Mammary epithelial cell (primary cell): ENCODE measurements around the gene CEACAM1.

Source experiments
- EZH2 ChIP-seq: IDR thresholded peaks from 2 replicates; pipeline ENCODE4 v1.6.1; 2012; ENCODE audit warnings: low read length, inconsistent platforms, borderline replicate concordance
- TF ChIP-seq, protein P1 (sequence below), 2 donors: IDR thresholded peaks in 1 of 2; conservative IDR thresholded peaks in 1 of 2; 2 replicates each; pipeline ENCODE4 v1.5.1; 2011 to 2012; ENCODE audit warnings: inconsistent platforms in 2 of 2, low read length in 2 of 2, mild to moderate bottlenecking in 2 of 2, control low read depth in 1 of 2, low read depth in 1 of 2; ENCODE audit not compliant: insufficient read depth in 1 of 2; ENCODE audit errors: extremely low read depth in 1 of 2

DNA sequence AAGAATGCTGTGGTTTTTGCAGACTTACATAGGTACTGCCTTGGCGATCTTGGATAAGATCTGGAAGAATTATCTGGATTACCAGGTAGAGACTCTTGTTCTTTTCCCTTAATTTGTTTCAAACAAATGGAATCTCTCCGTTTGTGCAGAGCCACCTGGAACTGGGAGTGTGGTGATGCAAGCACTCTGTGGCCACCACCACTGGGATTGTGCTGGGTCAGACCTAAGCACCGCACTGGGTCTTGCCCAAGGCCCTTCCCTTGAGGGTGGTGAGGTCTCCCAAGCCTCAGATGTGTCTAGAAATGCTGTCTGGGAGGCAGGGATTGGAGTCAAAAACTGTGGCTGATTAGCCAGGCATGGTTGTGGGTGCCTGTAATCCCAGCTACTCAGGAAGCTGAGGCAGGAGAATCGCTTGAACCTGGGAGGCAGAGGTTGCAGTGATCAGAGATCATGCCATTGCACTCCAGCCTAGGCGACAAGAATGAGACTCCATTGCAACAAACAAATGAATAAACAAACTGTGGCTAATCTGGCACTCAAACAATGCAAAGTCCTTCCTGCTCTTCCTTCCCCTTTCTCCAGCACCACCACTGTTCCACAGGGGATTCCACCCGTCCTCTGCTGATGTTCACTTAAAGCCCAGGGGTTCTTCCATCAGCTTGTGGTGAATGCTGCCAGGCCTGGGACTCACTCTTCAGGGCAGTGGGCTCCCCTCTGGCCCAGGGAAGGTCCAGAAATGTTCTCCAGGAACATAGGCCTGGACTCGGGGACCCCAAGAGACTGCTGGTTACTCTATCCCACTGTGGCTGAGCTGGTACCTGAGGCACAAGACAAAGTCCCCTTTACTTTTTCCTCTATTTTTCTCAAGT, 10.8 kb upstream of the CEACAM1 start:
- TF ChIP-seq, protein P1, sequence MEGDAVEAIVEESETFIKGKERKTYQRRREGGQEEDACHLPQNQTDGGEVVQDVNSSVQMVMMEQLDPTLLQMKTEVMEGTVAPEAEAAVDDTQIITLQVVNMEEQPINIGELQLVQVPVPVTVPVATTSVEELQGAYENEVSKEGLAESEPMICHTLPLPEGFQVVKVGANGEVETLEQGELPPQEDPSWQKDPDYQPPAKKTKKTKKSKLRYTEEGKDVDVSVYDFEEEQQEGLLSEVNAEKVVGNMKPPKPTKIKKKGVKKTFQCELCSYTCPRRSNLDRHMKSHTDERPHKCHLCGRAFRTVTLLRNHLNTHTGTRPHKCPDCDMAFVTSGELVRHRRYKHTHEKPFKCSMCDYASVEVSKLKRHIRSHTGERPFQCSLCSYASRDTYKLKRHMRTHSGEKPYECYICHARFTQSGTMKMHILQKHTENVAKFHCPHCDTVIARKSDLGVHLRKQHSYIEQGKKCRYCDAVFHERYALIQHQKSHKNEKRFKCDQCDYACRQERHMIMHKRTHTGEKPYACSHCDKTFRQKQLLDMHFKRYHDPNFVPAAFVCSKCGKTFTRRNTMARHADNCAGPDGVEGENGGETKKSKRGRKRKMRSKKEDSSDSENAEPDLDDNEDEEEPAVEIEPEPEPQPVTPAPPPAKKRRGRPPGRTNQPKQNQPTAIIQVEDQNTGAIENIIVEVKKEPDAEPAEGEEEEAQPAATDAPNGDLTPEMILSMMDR (conservative IDR thresholded peaks at IDR 0.05 in 1 of 2, IDR thresholded peaks at IDR 0.05 in 1 of 2; ENCODE audit: extremely low read depth in 1 of 2, insufficient read depth in 1 of 2, low read depth in 1 of 2, low read length in 2 of 2), result no peak
- no peak for TF ChIP-seq EZH2
